Fibroblast of mammary gland (primary cell): ENCODE results near the gene ZNF705A.
"Not testable (repeated sequence)": the region's sequence is repeated elsewhere in the genome, so short reads cannot be mapped to it uniquely, and the experiment has no call there.

Source experiments
- DNase-seq: peaks from one replicate; pipeline ENCODE4 v3.0.0-alpha.2; 2010; ENCODE audit warnings: low read depth
- H3K4me3 ChIP-seq: 2 replicates; pipeline ENCODE4 v1.5.1; 2011; ENCODE audit warnings: low read depth, mild to moderate bottlenecking, low read length, moderate library complexity; ENCODE audit not compliant: control insufficient read depth
- CTCF ChIP-seq: conservative IDR thresholded peaks from 2 replicates; pipeline ENCODE4 v1.5.1; 2011; ENCODE audit warnings: low read depth, low read length, inconsistent platforms; ENCODE audit not compliant: control insufficient read depth, insufficient read depth

Gene ZNF705A

GRCh38 chr12:8179989-8180585 is 23.3 kb downstream of the ZNF705A start:
- H3K4me3 ChIP-seq, result peak overlapping the region; percentile 57
- TF ChIP-seq CTCF, result peak; percentile 50
- DNase-seq, result peak; percentile 57

GRCh38 chr12:8181271-8181670 is 24.5 kb downstream of the ZNF705A start:
- H3K4me3 ChIP-seq, DNase-seq: not testable (repeated sequence)

GRCh38 chr12:8182923-8183322 is 26.1 kb downstream of the ZNF705A start:
- not testable (repeated sequence) for H3K4me3 ChIP-seq, DNase-seq

- DNase-seq, H3K4me3 ChIP-seq: not testable (repeated sequence)
These were observed 26.5 kb downstream of the ZNF705A start for GRCh38 chr12:8183346-8183745.

GRCh38 chr12:8184206-8184605 is 27.4 kb downstream of the ZNF705A start:
- not testable (repeated sequence) for H3K4me3 ChIP-seq, DNase-seq

- H3K4me3 ChIP-seq, DNase-seq: not testable (repeated sequence)
These were observed 31.3 kb downstream of the ZNF705A start for GRCh38 chr12:8188088-8188487.

- peak; percentile 58 for DNase-seq
- H3K4me3 ChIP-seq, result not testable (repeated sequence)
These were observed 41.0 kb downstream of the ZNF705A start for GRCh38 chr12:8197685-8198308.

GRCh38 chr12:8218711-8219382 is 62.0 kb downstream of the ZNF705A start:
- not testable (repeated sequence) for H3K4me3 ChIP-seq, DNase-seq

- not testable (repeated sequence) for DNase-seq, H3K4me3 ChIP-seq
These were observed 64.6 kb downstream of the ZNF705A start for GRCh38 chr12:8221375-8221774.

GRCh38 chr12:8221844-8222243 is 65.0 kb downstream of the ZNF705A start:
- DNase-seq, H3K4me3 ChIP-seq: not testable (repeated sequence)

GRCh38 chr12:8222303-8222702 is 65.5 kb downstream of the ZNF705A start:
- H3K4me3 ChIP-seq, result not testable (repeated sequence)

GRCh38 chr12:8223646-8224045 is 66.8 kb downstream of the ZNF705A start:
- not testable (repeated sequence) for DNase-seq, H3K4me3 ChIP-seq

More at GRCh38 chr12:8222303-8222702, 65.5 kb downstream of the ZNF705A start:
- DNase-seq, result not testable (repeated sequence)

GRCh38 chr12:8224782-8225181 is 68.0 kb downstream of the ZNF705A start:
- not testable (repeated sequence) for DNase-seq, H3K4me3 ChIP-seq
